Vein endothelial cell (primary cell): ENCODE results near the gene AP1M1. TPM values are rescaled to one million over a fixed set of nuclear protein-coding genes. Genes with fewer than 3 reads are reported as not detected.

ENCODE experiments used
- small RNA-seq: library from RNA; depleted of rRNA; stranded (forward); fragments of <200 nt; gene quantifications from one replicate; pipeline ENCODE3, GENCODE V24; 2012
- total RNA-seq: library from RNA; depleted of rRNA; stranded (reverse); fragments of >200 nt; gene quantifications from 2 replicates; pipeline ENCODE4 v1.2.3, GENCODE V29; 2012

Gene AP1M1
- total RNA-seq, result 79.8 and 84.6 TPM in 2 replicates

DNA sequence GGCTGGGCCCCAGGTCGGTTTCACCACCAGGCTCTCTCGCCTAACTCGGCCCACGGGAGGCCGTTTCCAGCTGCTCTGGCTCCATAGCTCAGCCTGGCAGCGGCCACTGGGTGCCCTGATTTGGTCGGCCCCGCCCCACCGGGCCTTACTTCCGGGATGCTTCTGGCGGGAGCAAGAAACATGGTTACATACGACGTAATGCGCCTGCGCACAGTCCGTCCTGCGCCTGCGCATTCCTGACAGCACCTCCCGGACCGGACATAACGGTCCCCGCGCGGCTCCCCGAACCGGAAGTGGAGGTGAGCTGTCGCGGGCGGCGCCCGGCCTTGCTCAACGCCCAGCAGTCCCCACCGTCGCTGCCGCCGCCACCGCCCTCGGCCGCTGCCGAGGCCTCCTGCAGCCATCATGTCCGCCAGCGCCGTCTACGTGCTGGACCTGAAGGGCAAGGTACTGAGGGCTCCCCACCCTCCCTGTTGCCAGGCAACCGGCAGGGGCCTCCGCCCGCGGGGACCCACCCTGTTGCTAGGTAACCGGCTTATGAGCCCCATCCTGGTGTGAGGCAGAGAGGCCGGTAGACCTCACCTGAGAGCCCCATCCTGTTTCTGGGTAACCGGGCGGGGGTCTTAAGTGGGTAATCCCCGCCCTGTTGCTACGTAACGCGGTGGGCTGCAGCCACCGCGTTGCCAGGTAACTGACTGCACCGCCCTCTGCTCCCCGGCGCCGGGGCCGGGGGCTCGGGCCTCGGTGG lies at the start of gene AP1M1:
Gene AP1M1 (plus strand): TSS at position 290 of the 748 bp plus-strand sequence. CDS start 116 bp downstream, at position 406.

GRCh38 chr19:16185123-16185767 lies 12.5 kb upstream of the AP1M1 start, which contains the start of gene FAM32A:
TSS of gene FAM32A (plus strand) at chr19:16185410. CDS start at chr19:16185443, 33 bp downstream.

Small RNAs within 50 kb of the gene (small RNA-seq; reads per million reads assigned to genes)
- gene RF00017, result not detected

Other genes starting within 250 kb of the AP1M1 start
- gene OR10H4, start 248.9 kb upstream of the AP1M1 start, total RNA-seq, result not detected in 2 replicates
- gene TPM4, start 121.4 kb upstream of the AP1M1 start, total RNA-seq, result 741 and 843 TPM in 2 replicates
- gene RAB8A, start 86.0 kb upstream of the AP1M1 start, total RNA-seq, result 98.0 and 130 TPM in 2 replicates
- not detected in 2 replicates for gene HSH2D, start 54.2 kb upstream of the AP1M1 start, total RNA-seq
- gene CIB3, start 24.4 kb upstream of the AP1M1 start, total RNA-seq, result not detected in 2 replicates
- gene FAM32A, start 12.5 kb upstream of the AP1M1 start, total RNA-seq, result 129 and 143 TPM in 2 replicates
- gene KLF2, start 126.9 kb downstream of the AP1M1 start, total RNA-seq, result 4.2 and 9.5 TPM in 2 replicates